DMS79 treated with DMSO at 0.1 percent for 48 hours (cell line): ENCODE measurements around the gene CAMTA1.

ENCODE experiments used
- DNase-seq: peaks from one replicate; lab custom pipeline; 2025; lab: John Stamatoyannopoulos, UW

The CAMTA1 gene

DNA sequence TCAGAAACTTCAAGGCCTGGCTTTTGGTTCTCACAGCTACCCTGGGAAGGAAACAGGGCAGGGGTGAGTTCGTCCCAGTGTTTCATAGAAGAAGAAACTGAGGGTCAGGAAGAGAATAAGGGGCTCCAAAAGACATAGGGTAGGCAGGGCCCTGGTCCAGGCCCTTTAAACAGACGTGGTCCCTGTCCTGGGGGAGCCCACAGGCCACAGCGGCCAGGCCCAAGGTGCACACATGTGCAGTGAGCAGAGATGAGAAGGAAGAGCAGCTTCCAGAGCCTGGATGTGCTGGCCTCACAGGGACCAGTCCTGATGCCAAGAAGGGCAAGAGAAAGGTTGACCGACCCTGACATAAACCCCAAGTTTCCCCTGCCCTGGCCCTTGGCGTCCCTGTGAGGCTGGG is 690.4 kb downstream of the CAMTA1 start:
- DNase-seq: no peak

DNA sequence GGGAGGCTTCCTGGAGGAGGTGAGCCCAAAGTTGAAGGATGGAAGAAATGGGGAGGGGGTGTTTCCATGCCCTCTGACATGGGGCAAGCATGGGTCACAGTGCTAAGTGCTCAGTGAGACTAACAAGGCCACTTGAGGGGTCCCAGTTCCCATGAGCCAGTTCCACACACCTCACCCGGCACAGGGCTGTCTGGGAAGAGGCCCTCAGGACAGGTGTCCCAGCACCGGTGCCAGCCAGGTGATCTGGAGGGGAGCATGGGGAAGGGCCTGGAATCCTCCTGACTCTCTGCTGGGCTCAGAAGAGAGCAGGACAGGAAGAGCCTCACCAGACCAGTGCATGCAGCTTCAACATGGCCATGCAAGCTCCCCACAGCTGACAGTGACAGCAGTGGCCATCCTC is 691.1 kb downstream of the CAMTA1 start:
- no peak for DNase-seq

DNA sequence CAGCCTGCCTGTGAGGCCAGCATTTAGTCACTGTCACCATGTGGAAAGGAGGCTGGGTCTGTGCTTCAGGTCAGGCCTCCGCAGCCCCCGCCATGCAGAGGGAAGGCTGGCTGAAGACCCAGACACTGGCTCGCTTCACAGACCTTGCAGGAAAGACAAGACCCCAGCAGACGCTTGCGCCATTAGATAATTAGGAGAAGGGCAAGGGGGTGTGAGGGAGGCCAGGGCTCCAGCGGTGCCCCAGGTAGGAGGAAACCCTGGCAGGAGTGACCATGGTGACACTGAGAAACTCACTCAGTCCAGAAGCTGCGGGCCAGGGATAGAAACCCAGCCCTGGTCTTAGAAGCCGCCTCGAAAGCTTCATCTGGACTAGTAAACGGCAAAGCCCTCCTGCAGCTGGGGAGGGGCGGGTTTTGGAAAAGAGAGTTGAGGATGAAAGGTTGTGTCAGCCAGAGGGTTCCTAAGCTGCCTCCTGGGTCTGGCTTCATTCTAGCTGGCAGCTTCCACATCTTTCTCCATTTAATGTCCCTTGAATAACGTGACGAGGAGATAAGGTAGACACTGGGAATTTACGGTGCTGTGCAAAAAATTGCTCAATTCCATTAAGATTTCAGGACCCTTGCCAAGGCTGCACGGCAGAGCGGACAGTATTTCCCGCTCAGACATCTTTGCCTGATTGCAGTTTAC is 691.8 kb downstream of the CAMTA1 start:
- DNase-seq: peak; percentile 70

DNA sequence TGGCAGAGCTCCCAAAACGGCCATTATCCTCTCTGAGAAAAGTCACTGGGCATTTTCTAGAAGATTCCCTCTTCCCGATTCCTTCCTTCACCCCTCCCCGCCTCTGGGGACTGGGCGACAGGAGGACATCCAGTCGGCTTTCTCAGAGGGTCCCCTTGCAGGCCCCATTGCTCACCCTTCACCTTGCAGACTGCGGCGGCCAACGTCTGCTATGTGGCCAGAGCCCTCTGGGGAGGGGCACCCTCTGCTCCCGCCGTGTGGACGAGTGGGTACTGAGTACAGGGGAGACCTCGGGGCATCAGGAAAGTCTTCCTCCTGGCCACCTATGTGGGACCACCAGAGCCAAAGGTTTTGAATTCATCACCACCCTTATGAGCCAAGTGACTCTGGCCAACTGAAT is 692.3 kb downstream of the CAMTA1 start:
- DNase-seq: no peak

DNA sequence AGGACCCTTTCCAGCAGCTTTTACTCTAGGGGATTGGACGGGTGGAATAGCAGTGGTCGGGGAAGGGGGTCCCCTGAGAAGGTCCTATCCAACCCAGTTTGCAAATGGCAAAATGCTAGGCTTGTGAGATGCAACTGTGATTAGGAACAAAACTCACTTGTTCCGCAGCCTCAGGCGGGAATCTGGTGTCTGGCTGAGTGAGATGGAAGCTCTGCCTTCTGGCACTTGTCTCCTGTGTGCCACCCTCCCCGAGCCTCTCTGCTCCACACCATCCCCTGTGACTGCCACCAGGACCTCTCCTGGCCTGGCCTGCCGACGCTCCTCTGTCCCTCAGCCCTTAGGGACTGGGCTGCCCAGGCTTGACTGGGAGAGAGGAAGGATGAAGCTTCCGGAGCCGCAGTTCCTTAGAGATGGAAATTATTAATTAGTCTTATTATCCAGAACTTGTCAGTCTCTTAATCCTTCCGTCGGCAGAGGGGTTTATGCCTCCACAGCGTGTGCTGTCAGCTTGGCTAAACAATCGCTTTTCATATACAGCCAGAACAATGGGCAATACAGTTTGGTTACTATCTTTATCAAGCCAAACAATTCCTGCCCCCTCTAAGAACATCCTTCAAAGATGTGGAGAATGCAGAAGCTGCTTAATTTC is 693.0 kb downstream of the CAMTA1 start:
- no peak for DNase-seq

DNA sequence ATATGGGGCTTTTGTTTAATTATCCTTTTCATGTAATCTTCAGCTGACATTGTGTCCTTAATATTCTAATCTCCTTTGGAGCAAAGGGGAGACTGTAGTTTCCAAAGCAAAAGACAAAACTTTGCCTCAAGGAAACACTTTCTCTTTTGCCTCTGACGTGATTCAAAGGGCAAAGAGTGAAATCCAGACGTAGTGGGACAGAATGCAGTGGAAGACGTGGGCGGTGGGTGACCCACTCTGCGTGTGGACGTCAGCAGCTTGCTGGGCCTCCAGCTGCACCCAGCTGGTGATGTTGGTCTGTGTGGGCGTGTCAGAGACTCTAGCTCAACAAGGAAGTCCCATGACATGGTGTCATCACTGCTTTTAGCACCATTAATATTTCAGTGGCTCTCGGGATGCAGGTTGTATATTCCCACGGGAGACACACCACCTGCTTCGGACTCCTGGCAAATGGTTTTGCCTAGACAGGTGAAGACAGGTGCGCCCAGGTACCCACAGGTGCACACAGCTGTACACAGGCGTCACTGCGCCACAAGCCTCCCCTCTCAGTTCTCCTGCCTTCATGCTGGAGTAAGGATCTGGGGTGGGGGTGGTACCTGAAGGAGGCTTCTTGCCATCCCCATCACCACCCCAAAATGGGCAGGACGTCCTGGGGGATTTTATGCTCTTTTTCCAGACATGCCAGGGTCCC is 693.7 kb downstream of the CAMTA1 start:
- DNase-seq: peak; percentile 55

DNA sequence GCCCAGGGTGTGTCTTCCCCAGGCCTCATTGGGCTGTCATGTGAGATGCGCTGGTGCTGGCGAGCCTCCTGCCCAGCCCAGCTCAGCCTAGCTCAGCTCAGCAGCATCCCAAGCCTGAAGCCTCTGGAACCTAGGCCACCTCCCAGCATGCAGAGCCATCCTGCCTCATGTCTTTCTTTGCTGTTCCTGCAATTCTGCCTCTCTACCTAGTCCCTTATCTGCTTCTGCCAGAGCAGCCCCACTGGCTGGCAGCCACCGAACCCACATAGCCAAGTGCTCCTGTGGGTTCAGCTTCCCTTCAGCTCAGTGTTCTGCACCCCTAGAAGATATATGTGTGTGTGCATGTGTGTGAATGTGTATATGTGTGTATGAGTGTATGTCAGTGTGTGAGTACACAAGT is 694.3 kb downstream of the CAMTA1 start:
- DNase-seq: no peak

DNA sequence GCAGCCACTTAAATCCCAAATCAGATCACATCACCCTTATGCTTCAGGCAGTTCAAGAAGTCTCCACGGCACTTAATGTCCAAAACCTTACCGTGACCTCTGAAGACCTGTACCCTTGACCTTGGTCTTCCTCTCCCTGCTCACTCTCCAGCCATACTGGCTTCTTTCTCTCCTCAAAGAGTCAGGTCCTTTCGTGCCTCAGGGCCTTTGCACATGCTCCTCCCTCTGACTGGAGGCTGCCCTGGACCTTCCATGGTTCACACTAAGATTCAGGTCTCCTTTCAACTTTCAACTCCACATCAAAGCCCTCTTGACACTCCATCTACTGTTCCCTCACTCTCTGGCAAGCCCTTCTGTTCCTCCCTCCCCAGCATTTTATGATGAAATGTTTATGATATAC is 695.9 kb downstream of the CAMTA1 start:
- DNase-seq: no peak

DNA sequence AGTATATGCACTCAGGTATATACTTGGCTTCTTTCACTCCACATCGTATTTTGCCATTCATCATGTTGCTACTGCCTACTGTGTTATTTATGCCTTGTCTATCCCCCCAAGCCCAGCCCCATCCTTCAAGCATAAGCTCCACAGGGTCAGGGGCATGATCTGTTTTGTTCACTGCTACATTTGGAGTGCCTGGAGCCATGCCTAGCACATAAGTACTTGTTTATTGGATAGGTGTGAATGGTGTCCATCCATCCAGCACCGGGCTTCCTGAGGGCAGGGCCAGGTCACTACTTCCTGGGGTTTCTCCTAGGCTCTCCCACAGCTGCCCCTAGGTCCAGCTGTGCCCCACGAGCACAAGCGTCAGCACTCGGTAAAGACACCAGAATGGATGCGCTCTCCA is 696.8 kb downstream of the CAMTA1 start:
- DNase-seq: no peak

DNA sequence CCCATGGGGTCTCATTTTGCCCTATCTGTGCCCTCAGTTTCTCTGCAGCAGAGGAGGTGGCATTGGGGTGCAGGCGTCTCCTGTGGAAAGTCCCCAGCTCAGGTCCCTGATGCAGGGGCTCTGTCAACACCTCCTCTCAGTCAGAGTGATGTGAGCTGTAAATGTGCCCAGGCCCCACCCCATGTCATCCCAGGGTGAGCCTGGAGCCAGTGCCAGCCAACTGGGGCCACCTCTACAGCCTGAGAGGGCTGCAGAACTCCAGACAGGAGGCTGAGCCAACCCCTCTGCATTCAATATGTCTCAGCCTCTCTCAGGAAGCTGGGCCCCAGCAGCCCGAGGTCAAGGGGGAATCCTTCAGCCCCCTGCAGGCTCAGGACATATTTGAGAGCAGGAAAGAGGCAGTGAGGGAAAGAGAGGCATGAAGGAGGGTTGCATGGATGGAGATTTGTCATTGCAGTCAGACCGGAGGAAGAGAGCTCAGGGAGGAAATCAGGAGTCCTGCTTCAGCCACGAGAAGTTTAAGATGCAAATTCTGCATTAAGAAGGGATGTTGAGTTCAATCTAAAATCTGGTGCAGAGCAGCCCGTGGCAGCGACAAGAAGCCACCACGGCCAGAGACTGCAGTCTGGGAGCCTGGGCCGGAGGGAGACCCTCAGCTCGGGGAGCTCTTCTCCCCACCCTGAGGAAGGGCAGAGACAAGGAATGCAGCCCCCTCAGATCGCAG is 697.7 kb downstream of the CAMTA1 start:
- no peak for DNase-seq

DNA sequence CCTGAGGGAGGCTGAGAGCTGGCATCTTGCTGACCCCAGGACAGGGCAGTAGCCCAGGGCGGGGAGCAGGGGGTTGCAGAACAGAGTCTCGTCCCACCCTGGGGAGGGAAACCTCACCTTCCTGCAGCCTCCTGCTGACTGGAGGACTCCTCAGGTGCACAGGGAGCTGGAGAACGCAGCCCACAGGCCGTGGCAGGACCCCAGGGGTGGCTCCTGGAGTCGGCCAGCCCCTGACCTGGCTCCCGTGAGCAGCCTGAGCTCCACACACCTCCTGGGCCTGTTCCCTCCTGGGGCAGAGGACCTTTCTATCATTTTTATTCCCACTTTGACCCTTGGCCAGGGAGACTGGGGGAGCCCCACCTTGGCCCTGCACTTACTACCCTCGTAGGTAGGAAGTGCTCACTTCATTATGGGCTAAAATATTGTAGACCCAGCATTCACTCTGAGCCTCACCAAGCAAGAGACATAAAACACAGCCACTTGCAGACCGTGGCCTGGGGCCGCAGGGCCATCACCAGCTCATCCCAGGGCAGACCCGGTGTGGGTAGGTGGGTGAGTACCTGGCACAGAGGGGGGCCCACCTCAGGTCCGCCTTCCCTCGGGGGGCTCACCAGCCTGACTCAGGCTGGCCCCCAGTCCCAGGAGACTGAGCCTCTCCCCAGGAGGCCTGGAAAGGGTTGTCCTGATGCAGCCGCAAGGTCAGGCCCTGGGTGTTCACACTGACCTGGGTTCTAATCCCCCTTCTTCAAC is 698.6 kb downstream of the CAMTA1 start:
- DNase-seq: no peak

DNA sequence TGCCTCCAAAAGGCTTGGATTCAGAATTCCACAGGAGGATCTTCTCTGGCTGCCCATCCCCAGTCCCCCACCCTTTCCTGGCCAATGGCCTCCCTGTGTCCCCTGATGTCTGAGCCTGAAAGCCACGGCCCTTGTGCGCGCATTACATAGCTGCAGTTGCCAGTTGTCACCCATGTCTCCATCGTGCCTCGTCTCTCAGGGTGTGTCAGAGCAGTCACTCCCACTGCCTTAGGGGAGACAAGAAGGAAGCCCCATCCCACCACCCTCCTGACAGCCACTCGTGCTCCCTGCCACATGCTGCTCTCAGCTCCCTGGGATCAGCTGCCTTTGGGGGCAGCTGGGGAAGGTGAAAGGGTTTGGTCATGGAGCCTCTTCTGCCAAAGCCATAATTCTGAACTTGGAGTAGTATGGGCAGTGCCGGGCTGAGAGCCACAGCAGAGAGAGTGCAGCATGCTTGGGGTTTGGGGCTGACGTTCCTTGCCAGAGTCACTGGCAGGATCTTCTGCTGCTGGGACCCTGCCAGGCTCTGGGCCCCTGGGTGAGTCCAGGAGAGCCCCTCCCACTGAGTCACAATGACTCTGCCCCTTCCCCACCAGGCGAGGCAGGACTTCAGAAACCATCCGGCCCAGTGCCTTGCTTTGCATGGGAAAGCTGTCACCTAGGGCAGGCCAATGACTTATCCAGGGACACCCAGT is 700.0 kb downstream of the CAMTA1 start:
- no peak for DNase-seq

DNA sequence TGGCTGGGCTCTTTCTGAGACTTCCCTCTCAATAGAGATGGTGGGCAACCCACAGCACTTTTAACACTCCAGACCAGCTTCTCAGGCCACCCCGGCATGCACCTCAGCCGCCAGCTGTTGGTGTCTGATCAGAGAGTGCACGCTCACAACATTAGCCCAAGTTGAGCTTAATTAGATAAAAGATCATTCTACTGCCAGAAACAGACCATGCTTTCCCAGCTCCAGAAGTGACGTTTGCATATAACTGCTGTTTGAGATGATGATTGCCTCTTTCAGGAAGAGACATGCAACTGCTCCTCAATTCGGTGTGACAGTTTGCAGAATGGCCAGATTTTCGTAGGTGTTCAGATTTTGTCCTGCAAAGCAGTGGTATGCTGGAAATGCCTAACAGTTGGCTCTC is 700.6 kb downstream of the CAMTA1 start:
- DNase-seq: no peak

DNA sequence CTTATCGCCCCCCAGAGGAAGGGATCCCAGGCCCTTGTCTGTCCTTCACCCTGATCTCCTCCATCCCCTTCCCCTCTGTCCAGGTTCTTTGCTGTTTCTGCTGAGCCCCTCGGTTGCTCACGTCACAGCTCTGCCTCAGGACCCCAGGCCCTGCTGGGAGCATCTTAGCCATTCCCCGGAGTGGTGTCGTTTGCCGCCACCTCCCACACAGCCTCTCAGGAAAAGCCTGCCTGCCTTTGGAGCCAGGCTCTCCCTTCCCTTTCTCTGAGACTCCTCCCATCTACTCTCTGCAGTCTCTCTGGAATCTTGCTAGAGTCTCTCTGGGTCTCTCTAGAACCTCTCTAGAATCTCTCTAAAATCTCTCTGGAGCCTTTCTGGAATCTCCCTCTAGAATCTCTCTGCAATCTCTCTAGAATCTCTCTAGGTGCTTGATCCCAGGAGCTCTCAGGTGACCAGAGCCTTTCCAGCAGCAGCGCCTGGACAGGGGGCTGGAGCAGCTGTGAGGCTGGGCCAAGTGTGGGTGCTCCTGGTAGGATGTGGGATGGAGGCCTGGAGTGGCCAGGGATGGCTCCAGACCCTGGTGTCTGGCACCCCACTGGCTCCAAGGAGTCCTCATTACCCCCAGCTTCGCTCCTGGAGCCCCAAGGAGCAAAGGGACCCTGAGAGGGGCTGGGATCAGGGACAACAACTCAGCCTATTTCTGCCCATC is 702.7 kb downstream of the CAMTA1 start:
- no peak for DNase-seq

DNA sequence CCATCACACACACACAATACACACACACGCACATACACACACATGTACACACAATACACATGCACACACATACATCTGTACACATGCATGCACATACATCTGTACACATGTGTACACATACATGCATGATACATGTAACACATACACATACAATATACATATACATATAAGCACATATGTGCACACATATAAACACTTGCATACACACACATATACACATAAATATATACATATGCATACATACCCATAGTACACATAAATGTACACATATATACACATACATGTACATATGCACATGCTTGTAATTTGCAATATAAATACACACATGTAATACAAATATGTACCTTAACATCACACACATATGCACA is 703.2 kb downstream of the CAMTA1 start:
- no peak for DNase-seq

DNA sequence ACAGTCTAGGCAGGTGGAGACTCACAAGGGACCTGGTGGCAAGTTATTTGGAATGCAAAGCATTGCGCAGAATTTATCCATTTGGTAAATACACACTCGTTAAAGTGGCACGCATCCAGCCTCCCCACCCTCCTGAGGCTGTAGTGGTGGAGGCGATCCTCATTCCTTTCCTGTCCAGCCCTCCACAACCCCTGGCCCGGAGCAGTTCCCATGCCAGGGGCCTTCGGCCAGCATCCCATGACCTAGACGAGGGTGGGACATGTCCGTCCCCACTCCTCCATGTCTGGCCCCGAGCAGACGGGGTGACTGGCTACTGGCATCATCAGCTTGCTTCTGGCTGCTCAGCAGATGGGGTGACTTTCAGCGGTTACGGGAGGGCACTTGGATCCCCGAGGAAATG is 704.3 kb downstream of the CAMTA1 start:
- no peak for DNase-seq

DNA sequence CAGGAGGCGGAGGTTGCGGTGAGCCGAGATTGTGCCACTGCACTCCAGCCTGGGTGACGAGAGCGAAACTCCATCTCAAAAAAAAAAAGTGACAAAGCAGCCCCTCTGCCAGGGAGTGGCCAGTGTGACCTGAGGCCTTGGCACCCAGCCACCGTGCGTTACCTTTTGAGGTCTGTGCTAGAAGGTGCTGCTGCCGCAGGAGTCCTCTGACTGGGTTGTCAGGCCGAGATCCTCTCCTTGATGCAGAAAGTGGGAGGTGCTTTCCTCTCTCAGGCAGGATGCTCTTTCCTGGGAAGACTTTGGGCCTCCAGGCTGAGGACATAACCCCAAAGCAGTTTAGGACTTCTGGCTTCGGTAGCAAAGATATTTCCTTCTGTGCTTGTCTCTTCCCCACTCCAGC is 705.3 kb downstream of the CAMTA1 start:
- peak; percentile 78 for DNase-seq

DNA sequence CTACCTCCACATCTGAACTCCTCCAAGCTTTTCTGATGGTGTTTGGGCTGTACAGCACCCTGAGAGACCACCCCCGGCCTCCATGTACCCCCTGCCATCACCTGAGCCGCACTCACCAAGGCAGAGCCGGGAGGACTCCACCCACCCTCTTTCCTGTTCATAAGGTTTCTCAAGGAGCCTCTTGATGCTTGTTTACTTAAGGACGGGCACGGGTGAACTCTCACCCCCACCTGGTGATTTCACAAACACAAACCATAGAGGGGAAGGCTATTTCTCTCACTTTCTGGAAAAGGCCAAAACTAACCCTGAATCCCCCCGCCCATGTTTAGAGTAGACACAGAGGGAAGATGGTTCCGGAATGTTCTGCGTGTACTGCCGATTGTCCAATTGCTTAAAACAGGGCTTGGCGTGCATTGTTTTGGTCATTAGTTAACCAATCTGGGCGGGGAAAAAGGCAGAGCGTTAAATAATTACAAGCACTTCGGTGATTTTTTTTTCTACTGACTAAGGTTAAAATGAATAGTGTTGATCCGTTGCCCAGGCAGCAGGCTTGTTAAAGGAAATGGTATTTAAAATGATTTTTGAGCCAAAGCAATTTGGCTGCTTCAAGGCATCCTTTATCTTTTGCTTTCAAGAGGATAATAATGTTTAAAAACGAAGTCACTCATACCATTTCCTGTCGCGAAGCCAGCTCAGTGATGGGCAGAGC is 706.0 kb downstream of the CAMTA1 start:
- peak; percentile 99 for DNase-seq

DNA sequence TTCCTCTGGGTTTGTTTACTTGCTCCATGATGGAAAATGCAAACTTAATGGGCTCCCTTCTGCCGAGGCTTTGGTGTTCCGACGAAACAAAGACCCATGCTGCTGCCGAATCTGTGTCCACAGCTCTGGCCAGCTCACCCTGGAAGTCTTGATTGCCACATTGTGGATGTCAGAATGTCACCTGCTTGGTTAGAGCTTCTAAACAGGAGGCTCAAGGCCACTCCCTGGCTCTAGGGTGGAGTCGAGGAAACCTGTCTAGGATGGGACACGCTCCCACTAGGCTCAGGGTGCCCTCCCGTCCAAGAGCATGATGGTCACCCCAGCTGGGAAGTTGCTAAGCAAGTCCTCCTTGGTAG is 706.5 kb downstream of the CAMTA1 start:
- DNase-seq: no peak

DNA sequence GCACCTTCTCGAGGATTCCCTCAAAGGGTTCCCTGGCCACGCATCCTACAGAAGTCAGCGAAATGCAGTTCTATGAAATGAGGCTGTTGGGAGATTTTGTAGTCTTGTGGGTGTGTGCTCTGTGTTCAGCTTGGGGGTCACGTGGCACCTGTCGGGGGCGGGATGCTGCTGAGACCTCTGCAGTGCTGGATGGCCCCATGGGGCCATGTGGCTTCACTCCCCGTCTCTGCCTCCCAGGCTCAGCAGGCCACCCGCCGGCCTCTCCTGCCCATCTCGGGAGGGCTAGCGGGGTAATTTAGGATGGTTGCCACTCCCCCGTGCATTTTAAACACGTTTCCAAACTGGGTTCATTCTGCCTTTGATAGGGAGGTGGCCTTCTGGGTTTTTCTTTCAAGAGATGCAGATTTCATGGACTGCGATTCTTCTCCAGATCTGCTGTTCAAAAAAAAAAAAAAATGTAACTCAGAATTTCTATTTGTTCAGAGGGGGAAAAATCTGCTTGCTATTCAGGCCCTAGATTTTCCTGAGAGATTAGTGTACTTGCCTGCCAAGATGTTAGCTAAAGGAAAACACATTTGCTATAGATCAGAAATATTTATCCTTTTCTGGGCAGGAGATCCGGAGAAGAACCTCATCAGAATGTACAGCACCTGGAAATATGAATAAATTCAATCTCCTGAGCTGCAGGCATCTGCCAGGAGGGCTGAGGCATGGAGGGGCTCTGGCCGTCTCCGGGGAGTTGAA is 708.6 kb downstream of the CAMTA1 start:
- no peak for DNase-seq
